NCI-H1105 treated with DMSO at 0.1 percent for 48 hours (cell line): ENCODE data around the gene NLRP9.
"Not testable (repeated sequence)": the region's sequence is repeated elsewhere in the genome, so short reads cannot be mapped to it uniquely, and the experiment has no call there.

Source experiments
- DNase-seq: peaks from one replicate; lab custom pipeline; 2025; lab: John Stamatoyannopoulos, UW

Gene NLRP9

GRCh38 chr19:55738302-55738701, at the start of gene NLRP9:
Gene NLRP9 (minus strand): TSS chr19:55738402. CDS start chr19:55738374, 28 bp downstream.
- DNase-seq: no peak

- no peak for DNase-seq
Observed at GRCh38 chr19:55781112-55781511, 42.9 kb upstream of the NLRP9 start.

- no peak for DNase-seq
Observed at GRCh38 chr19:55778331-55778730, 40.1 kb upstream of the NLRP9 start.

- no peak for DNase-seq
Observed at GRCh38 chr19:55777528-55777927, 39.3 kb upstream of the NLRP9 start.

GRCh38 chr19:55769632-55770031, 31.4 kb upstream of the NLRP9 start:
- not testable (repeated sequence) for DNase-seq

- DNase-seq: not testable (repeated sequence)
Observed at GRCh38 chr19:55768818-55769217, 30.6 kb upstream of the NLRP9 start, which contains the start of gene RFPL4AL1. Gene RFPL4AL1 (plus strand): TSS chr19:55769118. CDS start chr19:55771805, 2,687 bp downstream.

GRCh38 chr19:55766466-55766865, 28.3 kb upstream of the NLRP9 start:
- no peak for DNase-seq

GRCh38 chr19:55758797-55759196, 20.6 kb upstream of the NLRP9 start, which contains the start of gene RFPL4A:
Gene RFPL4A (plus strand): TSS chr19:55759097. CDS start chr19:55761801, 2,704 bp downstream.
- DNase-seq: not testable (repeated sequence)

- not testable (repeated sequence) for DNase-seq
Observed at GRCh38 chr19:55756808-55757207, 18.6 kb upstream of the NLRP9 start.

- no peak for DNase-seq
Observed at GRCh38 chr19:55753401-55753800, 15.2 kb upstream of the NLRP9 start.

- no peak for DNase-seq
Observed at GRCh38 chr19:55750715-55751114, 12.5 kb upstream of the NLRP9 start.

- not testable (repeated sequence) for DNase-seq
Observed at GRCh38 chr19:55730378-55730777, 7.8 kb downstream of the NLRP9 start.

- DNase-seq: no peak
Observed at GRCh38 chr19:55723491-55723890, 14.7 kb downstream of the NLRP9 start.

- no peak for DNase-seq
Observed at GRCh38 chr19:55720801-55721200, 17.4 kb downstream of the NLRP9 start.

GRCh38 chr19:55720214-55720746, 17.9 kb downstream of the NLRP9 start:
- DNase-seq: no peak

GRCh38 chr19:55717879-55718711, 20.1 kb downstream of the NLRP9 start:
- DNase-seq: not testable (repeated sequence)

- DNase-seq: no peak
Observed at GRCh38 chr19:55717251-55717650, 21.0 kb downstream of the NLRP9 start.

GRCh38 chr19:55716531-55716930, 21.7 kb downstream of the NLRP9 start:
- no peak for DNase-seq

- no peak for DNase-seq
Observed at GRCh38 chr19:55712804-55713631, 25.2 kb downstream of the NLRP9 start.

- no peak for DNase-seq
Observed at GRCh38 chr19:55711719-55712118, 26.5 kb downstream of the NLRP9 start.

- DNase-seq: no peak
Observed at GRCh38 chr19:55705972-55706371, 32.2 kb downstream of the NLRP9 start.

- DNase-seq: no peak
Observed at GRCh38 chr19:55704494-55705245, 33.5 kb downstream of the NLRP9 start.
